Left renal pelvis (tissue), 4 donors: ENCODE measurements around the gene DIP2A. TPM values are rescaled to one million over a fixed set of nuclear protein-coding genes. Genes with fewer than 3 reads are reported as not detected.

Experiments
- DNase-seq, 4 donors: peaks; one replicate each; pipeline ENCODE4 v3.0.0-alpha.2; 2013; ENCODE audit warnings: low read depth in 4 of 4, low spot score in 3 of 4
- polyA plus RNA-seq, 4 donors: library from polyadenylated mRNA; unstranded; fragments of 120-200 nt; gene quantifications; one replicate each; pipeline ENCODE4 v1.2.1, GENCODE V29; 2013; ENCODE audit not compliant: insufficient read length in 4 of 4

The DIP2A gene
- polyA plus RNA-seq, 4 donors = 24.3 to 49.8 (median 33.6) TPM

GRCh38 chr21:46616050-46616449 lies 157.4 kb downstream of the DIP2A start:
- no peak for DNase-seq

- no peak for DNase-seq
Measured at GRCh38 chr21:46616656-46617055, 158.0 kb downstream of the DIP2A start.

GRCh38 chr21:46617267-46618051 lies 158.8 kb downstream of the DIP2A start:
- no peak for DNase-seq

- no peak for DNase-seq
Measured at GRCh38 chr21:46618738-46619379, 160.2 kb downstream of the DIP2A start.

Other genes with a start within 250 kb of the DIP2A start
- 10 to 100 TPM; 25.9 to 54.0 (median 32.2) TPM for gene LSS, start 230.1 kb upstream of the DIP2A start, polyA plus RNA-seq
- gene MCM3AP, start 173.3 kb upstream of the DIP2A start, polyA plus RNA-seq = 100 to 1,000 TPM in 1 of 4 donors, 10 to 100 TPM in 3; 65.3 to 106 (median 73.4) TPM
- gene YBEY, start 172.5 kb upstream of the DIP2A start, polyA plus RNA-seq = 10 to 100 TPM; 18.0 to 23.6 (median 21.4) TPM
- 10 to 100 TPM in 2 of 4 donors, 1 to 10 TPM in 2; 7.8 to 23.4 (median 10.0) TPM for gene C21orf58, start 135.0 kb upstream of the DIP2A start, polyA plus RNA-seq
- gene PCNT, start 134.7 kb upstream of the DIP2A start, polyA plus RNA-seq = 10 to 100 TPM; 25.5 to 43.2 (median 33.0) TPM
- 10 to 100 TPM in 2 of 4 donors, 1 to 10 TPM in 2; 2.1 to 13.8 (median 9.8) TPM for gene S100B, start 146.2 kb downstream of the DIP2A start, polyA plus RNA-seq
- 100 to 1,000 TPM; 120 to 127 (median 123) TPM for gene PRMT2, start 176.8 kb downstream of the DIP2A start, polyA plus RNA-seq